ENCODE results near the gene NHLRC4.

Gene NHLRC4

GRCh38 chr16:615122-615521 lies 48.3 kb downstream of the NHLRC4 start:
- Histone ChIP-seq H3K9ac (ENCODE audit: low read length in 2 of 2) (no peak overlapping the region), H3K27ac (ENCODE audit: low read length) (no peak overlapping the region), H3K27me3 (ENCODE audit: control insufficient read depth in 1 of 2, insufficient read depth in 2 of 2, low read length in 2 of 2) (no peaks in the 10 kb centered on the region), H3K4me1 (ENCODE audit: control insufficient read depth, insufficient read depth, low read length) (peaks cover 8% of the 10 kb centered on the region), H3K4me3 (ENCODE audit: low read length in 2 of 2) (no peak overlapping the region), H3K36me3 (ENCODE audit: control insufficient read depth in 2 of 2, insufficient read depth in 2 of 2, low read length in 2 of 2) (peaks cover 0 to 6% of the 10 kb centered on the region in 2 donors), H3K9me3 (ENCODE audit: control insufficient read depth in 2 of 2, low read length in 2 of 2) (no peaks in the 10 kb centered on the region)

- no peaks in the 10 kb centered on the region for H3K4me1 ChIP-seq (ENCODE audit: control insufficient read depth, insufficient read depth, low read length)
- no peak overlapping the region for H3K4me3 ChIP-seq (ENCODE audit: low read length in 2 of 2)
- no peak overlapping the region for H3K27ac ChIP-seq (ENCODE audit: low read length)
- H3K9me3 ChIP-seq (ENCODE audit: control insufficient read depth in 2 of 2, low read length in 2 of 2), result no peaks in the 10 kb centered on the region
- H3K9ac ChIP-seq (ENCODE audit: low read length in 2 of 2), result no peak overlapping the region
- no peaks in the 10 kb centered on the region for H3K27me3 ChIP-seq (ENCODE audit: control insufficient read depth in 1 of 2, insufficient read depth in 2 of 2, low read length in 2 of 2)
- H3K36me3 ChIP-seq (ENCODE audit: control insufficient read depth in 2 of 2, insufficient read depth in 2 of 2, low read length in 2 of 2), result peaks cover 0 to 6% of the 10 kb centered on the region in 2 donors
Measured at GRCh38 chr16:616733-617586, 50.2 kb downstream of the NHLRC4 start.

DNA sequence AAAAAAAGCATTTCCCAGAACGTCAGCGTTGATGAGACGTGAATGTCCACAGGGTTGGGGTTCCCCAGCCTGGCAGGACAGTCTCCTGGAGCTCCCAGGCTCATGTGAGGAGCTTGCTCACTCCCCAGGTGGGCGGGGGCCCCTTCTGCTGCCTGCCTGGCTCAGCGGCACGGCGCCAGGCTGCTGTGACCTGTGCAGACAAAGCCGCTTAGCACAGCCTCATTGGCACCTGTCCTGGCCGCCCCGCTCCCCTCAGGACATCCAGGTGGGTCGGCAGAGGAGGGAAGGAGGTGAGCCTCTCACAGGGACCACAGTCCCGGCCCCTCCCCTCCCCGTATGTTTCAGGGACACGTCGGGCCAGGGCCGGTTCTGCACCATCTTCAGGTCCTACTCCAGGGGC lies 51.0 kb downstream of the NHLRC4 start:
- Histone ChIP-seq H3K36me3 (ENCODE audit: control insufficient read depth in 2 of 2, insufficient read depth in 2 of 2, low read length in 2 of 2) (peaks cover 0 to 6% of the 10 kb centered on the region in 2 donors), H3K4me1 (ENCODE audit: control insufficient read depth, insufficient read depth, low read length) (no peaks in the 10 kb centered on the region), H3K9ac (ENCODE audit: low read length in 2 of 2) (no peak overlapping the region), H3K4me3 (ENCODE audit: low read length in 2 of 2) (no peak overlapping the region), H3K27ac (ENCODE audit: low read length) (no peak overlapping the region), H3K27me3 (ENCODE audit: control insufficient read depth in 1 of 2, insufficient read depth in 2 of 2, low read length in 2 of 2) (no peaks in the 10 kb centered on the region), H3K9me3 (ENCODE audit: control insufficient read depth in 2 of 2, low read length in 2 of 2) (no peaks in the 10 kb centered on the region)

Measured in stomach smooth muscle (tissue), 2 donors.